ENCODE results near the gene CXCL17. TPM values are rescaled to one million over a fixed set of nuclear protein-coding genes. Genes with fewer than 3 reads are reported as not detected.

CXCL17 gene
- total RNA-seq, 1 donor from 2014 or later, result 0.48 TPM

- no peak overlapping the region for H3K4me3 Mint-ChIP-seq (ENCODE audit: low read depth)
- no peaks in the 10 kb centered on the region for H3K9me3 Mint-ChIP-seq (ENCODE audit: low read depth)
- no peak for TF ChIP-seq CTCF (IDR thresholded peaks at IDR 0.05; ENCODE audit: unreplicated experiment)
- H3K36me3 Mint-ChIP-seq (ENCODE audit: insufficient read depth), result no peaks in the 10 kb centered on the region
- peaks cover 43% of the 10 kb centered on the region for H3K27me3 Mint-ChIP-seq
- DNase-seq (ENCODE audit: low spot score, unreplicated experiment), result no peak
- H3K27ac Mint-ChIP-seq, result no peak overlapping the region
- peaks cover 5% of the 10 kb centered on the region for H3K4me1 Mint-ChIP-seq (ENCODE audit: low read depth)
These were observed 53.8 kb downstream of the CXCL17 start for GRCh38 chr19:42388851-42389489.

DNA sequence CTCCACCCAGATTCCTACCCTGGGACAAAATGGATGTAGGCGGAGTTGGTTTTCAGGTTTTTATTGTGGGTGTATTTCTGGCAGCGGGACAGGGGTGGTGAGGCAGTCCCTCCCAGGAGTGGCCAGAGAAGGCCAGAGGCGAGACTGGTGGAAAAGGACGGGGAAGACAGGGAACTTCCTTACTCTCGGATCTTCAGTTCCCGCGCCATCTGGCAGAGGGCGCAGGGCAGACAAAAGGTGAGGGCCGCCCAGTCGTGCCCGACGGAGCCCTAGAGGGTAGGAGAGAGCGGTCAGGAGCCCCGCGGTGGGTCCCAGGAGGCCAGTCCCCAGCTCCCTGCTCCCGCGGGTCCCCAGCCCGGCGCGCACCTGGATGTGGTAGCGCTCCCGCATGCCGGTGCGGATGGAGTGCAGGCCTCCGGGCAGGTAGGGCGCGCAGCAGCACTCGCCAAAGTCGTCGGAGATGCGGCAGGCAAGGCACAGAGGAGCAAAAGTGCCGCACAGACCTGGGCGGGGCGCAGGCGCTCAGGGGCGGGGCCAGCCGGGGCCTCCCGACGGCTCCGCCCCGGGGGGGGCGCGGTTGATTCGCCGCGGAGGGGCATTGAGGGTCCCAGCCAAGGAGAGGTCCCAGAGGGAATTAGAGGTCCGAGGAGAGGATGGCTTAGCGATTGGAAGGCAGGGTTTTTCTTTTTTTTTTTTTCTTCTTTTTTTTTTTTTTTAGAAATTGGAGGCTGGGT lies 55.6 kb downstream of the CXCL17 start:
- Mint-ChIP-seq H3K27ac (peak overlapping the region; percentile 62), H3K36me3 (ENCODE audit: insufficient read depth) (no peaks in the 10 kb centered on the region), H3K9me3 (ENCODE audit: low read depth) (no peaks in the 10 kb centered on the region), H3K4me1 (ENCODE audit: low read depth) (peaks cover 5% of the 10 kb centered on the region), H3K27me3 (peaks cover 46% of the 10 kb centered on the region), H3K4me3 (ENCODE audit: low read depth) (peak overlapping the region; percentile 64)
- DNase-seq (ENCODE audit: low spot score, unreplicated experiment), result peak; percentile 53
- TF ChIP-seq CTCF (IDR thresholded peaks at IDR 0.05; ENCODE audit: unreplicated experiment), result peak; percentile 55

DNA sequence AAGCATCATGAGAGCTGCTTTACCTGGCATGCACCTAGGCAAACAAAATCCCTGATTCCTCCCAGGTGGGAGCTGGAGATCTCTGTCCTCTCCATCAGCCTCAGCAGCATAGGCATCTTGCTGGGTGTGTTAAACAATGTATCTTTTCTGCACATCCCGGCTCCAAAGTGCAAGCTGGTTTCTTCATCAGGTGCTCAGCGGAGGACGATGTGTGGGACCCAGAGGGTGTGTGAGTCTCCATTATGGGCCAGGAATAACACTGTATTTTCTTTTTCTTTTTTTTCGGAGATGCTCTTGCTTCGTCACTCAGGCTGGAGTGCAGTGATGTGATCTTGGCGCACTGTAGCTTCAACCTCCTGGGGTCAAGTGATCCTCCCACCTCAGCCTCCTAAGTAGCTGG lies 62.6 kb downstream of the CXCL17 start:
- DNase-seq (ENCODE audit: low spot score, unreplicated experiment), result no peak

More for the DNA sequence above, 62.6 kb downstream of the CXCL17 start:
- Mint-ChIP-seq H3K36me3 (ENCODE audit: insufficient read depth) (peaks cover 3% of the 10 kb centered on the region), H3K27ac (no peak overlapping the region), H3K9me3 (ENCODE audit: low read depth) (no peaks in the 10 kb centered on the region), H3K4me3 (ENCODE audit: low read depth) (no peak overlapping the region), H3K4me1 (ENCODE audit: low read depth) (no peaks in the 10 kb centered on the region), H3K27me3 (peaks cover 29% of the 10 kb centered on the region)
- TF ChIP-seq CTCF (IDR thresholded peaks at IDR 0.05; ENCODE audit: unreplicated experiment), result no peak

Other genes starting within 250 kb of the CXCL17 start
- 35.7 and 38.3 TPM in 2 replicates for gene DEDD2, start 225.3 kb downstream of the CXCL17 start, total RNA-seq
- gene ZNF526, start 222.6 kb downstream of the CXCL17 start, total RNA-seq, result 17.6 and 21.1 TPM in 2 replicates
- gene GSK3A, start 200.3 kb downstream of the CXCL17 start, total RNA-seq, result 53.0 and 54.7 TPM in 2 replicates
- 106 and 111 TPM in 2 replicates for gene ERF, start 187.8 kb downstream of the CXCL17 start, total RNA-seq
- 86.0 and 87.2 TPM in 2 replicates for gene CIC, start 173.7 kb downstream of the CXCL17 start, total RNA-seq
- 3.2 and 3.4 TPM in 2 replicates for gene PRR19, start 140.8 kb downstream of the CXCL17 start, total RNA-seq
- 144 and 157 TPM in 2 replicates for gene PAFAH1B3, start 140.3 kb downstream of the CXCL17 start, total RNA-seq
- gene TMEM145, start 129.6 kb downstream of the CXCL17 start, total RNA-seq, result 1.9 and 2.0 TPM in 2 replicates
- 51.9 and 61.7 TPM in 2 replicates for gene MEGF8, start 117.3 kb downstream of the CXCL17 start, total RNA-seq
- 2.8 and 2.9 TPM in 2 replicates for gene CNFN, start 52.6 kb downstream of the CXCL17 start, total RNA-seq
- gene LIPE, start 15.6 kb downstream of the CXCL17 start, total RNA-seq, result 12.8 and 13.4 TPM in 2 replicates
- 0.69 and 1.9 TPM in 2 replicates for gene CEACAM1, start 85.5 kb upstream of the CXCL17 start, total RNA-seq
- gene CEACAM8, start 152.0 kb upstream of the CXCL17 start, total RNA-seq, result not detected in 2 replicates

All from progenitor cell of endocrine pancreas (in vitro differentiated cells).